Type B pancreatic cell (in vitro differentiated cells): ENCODE measurements around the gene KLHL29. TPM values are rescaled to one million over a fixed set of nuclear protein-coding genes. Genes with fewer than 3 reads are reported as not detected.

Experiments
- DNase-seq: peaks from one replicate; pipeline ENCODE4 v3.0.0; 2021; ENCODE audit warnings: mixed read lengths; ENCODE audit not compliant: unreplicated experiment; ENCODE audit errors: extremely low spot score
- H3K27ac Mint-ChIP-seq: 2 replicates; pipeline ENCODE4 v1.8.0; 2021; ENCODE audit warnings: mild to moderate bottlenecking, mixed read lengths
- H3K27me3 Mint-ChIP-seq: 2 replicates; pipeline ENCODE4 v1.8.0; 2021; ENCODE audit warnings: mixed read lengths
- H3K36me3 Mint-ChIP-seq: 2 replicates; pipeline ENCODE4 v1.8.0; 2021; ENCODE audit warnings: mixed read lengths
- H3K4me1 Mint-ChIP-seq: one replicate; pipeline ENCODE4 v1.8.0; 2021; ENCODE audit warnings: mixed read lengths; ENCODE audit not compliant: unreplicated experiment
- H3K4me3 Mint-ChIP-seq: 2 replicates; pipeline ENCODE4 v1.8.0; 2021; ENCODE audit warnings: mild to moderate bottlenecking, mixed read lengths
- H3K9me3 Mint-ChIP-seq: 2 replicates; pipeline ENCODE4 v1.8.0; 2021; ENCODE audit warnings: mixed read lengths
- total RNA-seq: library from RNA; stranded (reverse); gene quantifications from 2 replicates; pipeline ENCODE4 v1.2.1, GENCODE V29; 2021; ENCODE audit warnings: low replicate concordance
- TF ChIP-seq, protein P1 (sequence below): fragments of 200-600 bp; sonication (generic); conservative IDR thresholded peaks from 2 replicates; pipeline ENCODE4 v1.5.0; 2021; ENCODE audit warnings: antibody characterized with exemption, mild to moderate bottlenecking

The KLHL29 gene
- total RNA-seq, 1 donor from 2014 or later = 24.1 TPM

DNA sequence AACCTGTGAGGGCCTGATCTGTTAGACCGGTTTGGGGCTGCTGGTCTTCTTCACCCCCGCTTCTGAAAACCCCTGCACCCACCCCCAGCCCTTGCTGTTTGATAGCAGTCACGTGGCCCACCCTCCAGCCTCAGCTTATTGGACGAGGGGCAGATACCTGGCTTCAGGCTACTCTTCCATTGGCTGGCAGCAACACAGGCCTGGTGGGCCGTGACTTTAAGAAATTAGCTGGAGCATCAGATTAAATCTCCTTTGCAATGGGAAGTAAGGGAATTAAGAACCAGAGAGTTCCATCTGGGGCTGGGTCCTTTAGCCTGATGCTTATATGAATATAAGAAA is 107.3 kb downstream of the KLHL29 start:
- H3K4me3 Mint-ChIP-seq = no peak overlapping the region
- TF ChIP-seq, protein P1, sequence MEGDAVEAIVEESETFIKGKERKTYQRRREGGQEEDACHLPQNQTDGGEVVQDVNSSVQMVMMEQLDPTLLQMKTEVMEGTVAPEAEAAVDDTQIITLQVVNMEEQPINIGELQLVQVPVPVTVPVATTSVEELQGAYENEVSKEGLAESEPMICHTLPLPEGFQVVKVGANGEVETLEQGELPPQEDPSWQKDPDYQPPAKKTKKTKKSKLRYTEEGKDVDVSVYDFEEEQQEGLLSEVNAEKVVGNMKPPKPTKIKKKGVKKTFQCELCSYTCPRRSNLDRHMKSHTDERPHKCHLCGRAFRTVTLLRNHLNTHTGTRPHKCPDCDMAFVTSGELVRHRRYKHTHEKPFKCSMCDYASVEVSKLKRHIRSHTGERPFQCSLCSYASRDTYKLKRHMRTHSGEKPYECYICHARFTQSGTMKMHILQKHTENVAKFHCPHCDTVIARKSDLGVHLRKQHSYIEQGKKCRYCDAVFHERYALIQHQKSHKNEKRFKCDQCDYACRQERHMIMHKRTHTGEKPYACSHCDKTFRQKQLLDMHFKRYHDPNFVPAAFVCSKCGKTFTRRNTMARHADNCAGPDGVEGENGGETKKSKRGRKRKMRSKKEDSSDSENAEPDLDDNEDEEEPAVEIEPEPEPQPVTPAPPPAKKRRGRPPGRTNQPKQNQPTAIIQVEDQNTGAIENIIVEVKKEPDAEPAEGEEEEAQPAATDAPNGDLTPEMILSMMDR = no peak
- H3K27me3 Mint-ChIP-seq = no peaks in the 10 kb centered on the region
- no peaks in the 10 kb centered on the region for H3K36me3 Mint-ChIP-seq
- peaks cover 41% of the 10 kb centered on the region for H3K4me1 Mint-ChIP-seq
- H3K27ac Mint-ChIP-seq = no peak overlapping the region
- H3K9me3 Mint-ChIP-seq = no peaks in the 10 kb centered on the region
- DNase-seq = no peak

DNA sequence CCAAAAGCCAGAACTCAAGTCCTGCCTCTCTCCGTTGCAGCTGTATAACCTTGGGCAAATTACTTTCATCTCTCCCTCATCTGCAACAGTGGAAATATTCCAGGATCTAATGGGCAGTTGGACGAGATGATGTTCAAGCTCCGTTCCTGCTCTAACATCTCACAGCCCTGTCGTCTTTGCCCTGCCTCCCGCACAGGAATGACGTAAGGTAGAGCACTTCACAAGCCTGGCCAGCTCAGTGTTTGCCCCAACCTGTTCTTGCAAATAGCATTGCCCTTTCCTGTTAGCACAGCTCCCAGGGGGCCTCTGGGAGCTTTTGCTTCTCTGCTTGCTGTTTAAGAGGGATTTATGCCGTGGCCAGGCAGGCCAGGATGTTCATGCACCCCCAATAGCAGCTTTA is 107.9 kb downstream of the KLHL29 start:
- peak overlapping the region; percentile 55 for H3K27ac Mint-ChIP-seq
- DNase-seq = no peak
- no peaks in the 10 kb centered on the region for H3K27me3 Mint-ChIP-seq
- peaks cover 47% of the 10 kb centered on the region for H3K4me1 Mint-ChIP-seq
- H3K9me3 Mint-ChIP-seq = no peaks in the 10 kb centered on the region
- H3K36me3 Mint-ChIP-seq = no peaks in the 10 kb centered on the region
- no peak overlapping the region for H3K4me3 Mint-ChIP-seq
- TF ChIP-seq, protein P1 = no peak

DNA sequence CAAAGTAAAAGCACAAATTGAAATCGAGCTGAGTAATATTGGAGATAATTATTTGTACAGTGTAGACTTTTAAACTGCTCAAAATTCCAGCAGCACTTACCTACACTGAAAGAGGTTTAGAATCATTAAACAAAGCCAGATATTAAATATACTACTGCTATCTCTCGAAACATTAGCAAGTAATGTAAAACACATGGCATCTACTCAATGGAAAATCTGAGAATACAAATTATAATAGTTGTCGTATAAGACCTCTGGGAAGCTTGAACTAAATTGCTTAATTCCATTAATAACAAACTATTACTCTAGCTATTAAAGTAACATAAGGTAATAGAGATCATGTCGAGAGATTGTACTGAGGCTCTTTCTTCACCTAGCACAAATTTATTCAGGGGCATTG is 108.9 kb downstream of the KLHL29 start:
- Mint-ChIP-seq H3K36me3 (no peaks in the 10 kb centered on the region), H3K27me3 (no peaks in the 10 kb centered on the region), H3K4me1 (peaks cover 50% of the 10 kb centered on the region), H3K27ac (peak overlapping the region; percentile 22), H3K4me3 (no peak overlapping the region), H3K9me3 (no peaks in the 10 kb centered on the region)
- TF ChIP-seq, protein P1 = no peak
- DNase-seq = no peak

DNA sequence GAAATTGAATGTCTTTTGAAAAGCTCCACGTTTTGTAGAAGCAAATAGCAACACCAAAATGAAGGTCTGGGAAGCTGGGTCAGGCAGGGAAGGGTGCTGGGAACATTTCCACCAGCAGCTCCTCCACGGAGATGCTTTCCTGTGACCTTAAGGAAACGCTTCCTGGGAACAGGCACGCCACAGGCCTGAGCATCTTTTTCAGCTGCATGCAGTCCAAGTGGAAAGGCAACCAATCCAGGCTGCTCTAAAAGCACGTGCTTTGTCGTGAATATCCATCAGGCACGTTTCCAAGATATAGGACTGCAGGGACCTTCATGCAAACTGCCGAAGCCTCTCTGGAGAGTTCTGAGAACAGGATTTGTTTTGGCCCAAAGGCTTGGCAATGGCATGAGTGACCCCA is 109.3 kb downstream of the KLHL29 start:
- Mint-ChIP-seq H3K27me3 (no peaks in the 10 kb centered on the region), H3K4me1 (peaks cover 50% of the 10 kb centered on the region), H3K9me3 (no peaks in the 10 kb centered on the region), H3K36me3 (no peaks in the 10 kb centered on the region), H3K4me3 (no peak overlapping the region), H3K27ac (no peak overlapping the region)
- TF ChIP-seq, protein P1 = no peak
- DNase-seq = no peak

DNA sequence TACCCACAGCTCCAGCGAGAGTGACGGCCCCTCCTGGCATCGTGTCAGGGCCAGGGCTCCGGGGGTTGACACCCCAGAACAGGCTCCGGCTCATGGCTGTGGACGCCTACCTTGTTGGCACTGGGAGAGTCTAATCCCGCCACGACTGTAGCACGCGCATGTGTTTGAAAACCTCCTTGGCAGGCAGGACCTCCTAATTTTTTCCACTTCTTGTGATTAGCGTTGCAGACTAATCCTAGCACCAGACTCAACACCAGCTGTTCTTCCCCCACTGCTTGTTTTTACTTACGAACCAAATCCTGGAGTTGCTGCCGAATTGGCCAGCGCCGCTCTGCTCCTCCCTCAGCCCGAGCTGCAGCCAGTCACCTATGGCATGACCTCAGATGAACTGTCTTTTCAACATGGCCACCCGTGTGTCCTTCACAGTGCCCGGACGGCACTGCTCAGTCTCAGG is 110.7 kb downstream of the KLHL29 start:
- DNase-seq = no peak
- Mint-ChIP-seq H3K27me3 (no peaks in the 10 kb centered on the region), H3K4me3 (no peak overlapping the region), H3K27ac (no peak overlapping the region), H3K9me3 (no peaks in the 10 kb centered on the region), H3K36me3 (no peaks in the 10 kb centered on the region), H3K4me1 (peaks cover 51% of the 10 kb centered on the region)
- TF ChIP-seq, protein P1 = no peak

DNA sequence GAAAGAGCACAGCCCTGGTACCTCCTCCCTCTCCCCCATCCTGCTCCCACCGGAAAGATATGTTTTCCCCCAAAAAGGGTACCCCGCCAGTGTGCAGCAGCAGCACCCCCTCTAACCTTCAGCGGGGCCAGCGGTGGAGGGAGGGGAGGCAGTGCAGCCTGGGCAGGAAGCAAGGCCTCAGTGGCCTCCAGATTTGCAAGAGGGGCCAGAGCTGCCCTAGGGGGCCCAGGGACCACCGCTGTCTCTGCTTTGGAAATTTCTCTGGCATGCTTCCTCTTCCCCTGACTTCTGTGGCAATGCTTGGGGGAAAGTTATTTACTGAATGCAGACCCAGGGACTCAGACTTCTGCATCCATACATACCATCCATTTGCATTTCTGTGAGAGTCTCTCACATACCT is 111.5 kb downstream of the KLHL29 start:
- no peak overlapping the region for H3K4me3 Mint-ChIP-seq
- H3K36me3 Mint-ChIP-seq = no peaks in the 10 kb centered on the region
- H3K27ac Mint-ChIP-seq = no peak overlapping the region
- TF ChIP-seq, protein P1 = no peak
- H3K9me3 Mint-ChIP-seq = no peaks in the 10 kb centered on the region
- DNase-seq = no peak
- peaks cover 53% of the 10 kb centered on the region for H3K4me1 Mint-ChIP-seq
- H3K27me3 Mint-ChIP-seq = no peaks in the 10 kb centered on the region
